Measurements from ENCODE around the gene CTDNEP1.

Gene CTDNEP1

DNA sequence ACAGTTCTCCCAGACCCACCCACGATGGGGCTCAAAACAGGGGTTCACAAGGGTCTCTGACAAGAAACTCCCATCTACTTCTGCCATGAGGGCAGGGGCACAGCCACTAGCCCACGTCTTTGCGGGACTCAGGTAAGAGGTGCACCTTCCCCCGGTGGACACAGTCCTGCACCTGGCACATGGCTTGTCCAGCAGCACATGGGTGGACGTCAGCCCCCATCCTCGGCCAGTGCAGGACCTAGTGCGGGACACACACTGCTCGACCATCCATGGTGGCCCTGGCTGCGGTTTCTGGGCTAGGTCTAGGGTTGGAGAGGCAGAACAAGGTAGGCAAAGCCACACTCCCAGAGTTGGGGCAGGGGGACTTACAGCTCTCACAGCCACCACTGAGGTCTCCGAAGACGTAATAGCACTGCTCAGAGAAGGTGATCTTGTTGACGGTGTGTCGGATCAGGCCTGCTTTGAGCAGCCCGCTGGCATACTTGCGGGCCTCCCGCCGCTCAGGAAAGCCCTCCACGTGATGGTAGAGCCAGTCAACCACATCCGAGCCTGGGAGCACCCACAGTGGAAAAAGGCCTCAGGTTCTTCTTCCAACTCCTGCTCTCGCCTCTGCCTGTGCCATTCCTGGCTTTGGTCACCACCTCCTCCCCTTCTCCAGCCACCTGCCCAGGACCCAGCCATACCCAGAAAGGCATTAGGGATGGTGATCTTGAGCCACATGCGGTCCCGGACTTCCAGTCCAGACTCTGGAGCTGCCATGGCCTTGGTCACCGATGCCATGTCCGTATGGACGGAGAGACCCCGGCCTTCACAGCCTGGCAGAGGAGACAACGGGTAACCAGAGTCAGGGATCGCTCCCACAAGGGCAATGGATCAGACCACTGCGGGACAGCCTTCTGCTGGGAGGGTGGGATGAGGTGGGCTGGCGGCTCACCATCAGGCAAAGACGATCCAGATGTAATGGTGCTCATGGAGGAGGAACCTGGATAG, 24.5 kb downstream of the CTDNEP1 start:
- no peak for DNase-seq

DNA sequence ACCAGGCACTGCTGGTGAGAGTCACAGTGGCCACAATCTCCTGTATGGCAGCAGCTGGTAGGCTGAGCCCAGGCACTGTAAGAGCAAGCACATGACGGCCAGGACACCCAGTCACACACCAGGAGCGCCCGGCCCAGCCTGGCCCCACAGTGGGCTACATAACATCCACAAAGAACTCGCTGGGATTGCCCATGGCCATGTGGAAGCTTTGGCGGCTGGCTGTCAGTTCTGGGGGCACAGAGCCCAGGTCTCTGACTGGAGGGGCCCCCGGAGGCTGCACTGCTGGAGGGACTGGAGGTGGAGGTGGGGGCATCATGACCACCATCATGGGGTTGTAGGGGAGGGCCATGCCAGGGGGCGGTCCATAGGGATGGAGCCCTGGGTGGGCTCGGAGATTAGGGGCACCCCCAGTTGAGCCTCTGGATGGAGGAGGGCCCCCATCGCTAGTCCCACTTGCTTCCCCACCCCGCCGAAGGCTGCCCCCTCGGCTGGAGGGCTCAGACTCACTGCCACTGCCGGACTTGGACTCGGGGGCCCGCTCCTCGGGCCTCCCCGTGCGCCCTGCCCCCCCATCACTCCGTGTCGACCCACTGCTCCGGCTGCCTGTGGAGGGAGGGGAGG, 25.7 kb downstream of the CTDNEP1 start:
- DNase-seq: no peak

DNA sequence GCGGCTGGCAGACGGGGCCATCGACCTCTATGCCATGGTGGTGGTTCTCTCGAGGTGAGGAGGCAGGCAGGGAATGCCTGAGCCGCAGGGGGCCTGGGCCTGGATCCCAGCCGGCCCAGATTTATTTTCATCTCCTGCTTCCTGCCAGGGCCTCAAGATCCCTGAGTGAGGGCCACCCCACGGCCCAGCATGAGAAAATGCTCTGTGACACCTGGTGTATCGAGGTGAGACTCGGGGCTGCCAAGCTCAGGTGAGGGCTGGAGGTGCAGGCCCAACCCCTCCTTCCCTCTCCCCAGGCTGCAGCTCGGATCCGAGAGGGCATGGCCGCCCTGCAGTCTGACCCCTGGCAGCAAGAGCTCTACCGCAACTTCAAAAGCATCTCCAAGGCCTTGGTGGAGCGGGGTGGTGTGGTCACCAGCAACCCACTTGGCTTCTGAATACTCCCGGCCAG, 26.8 kb downstream of the CTDNEP1 start:
- DNase-seq: no peak

DNA sequence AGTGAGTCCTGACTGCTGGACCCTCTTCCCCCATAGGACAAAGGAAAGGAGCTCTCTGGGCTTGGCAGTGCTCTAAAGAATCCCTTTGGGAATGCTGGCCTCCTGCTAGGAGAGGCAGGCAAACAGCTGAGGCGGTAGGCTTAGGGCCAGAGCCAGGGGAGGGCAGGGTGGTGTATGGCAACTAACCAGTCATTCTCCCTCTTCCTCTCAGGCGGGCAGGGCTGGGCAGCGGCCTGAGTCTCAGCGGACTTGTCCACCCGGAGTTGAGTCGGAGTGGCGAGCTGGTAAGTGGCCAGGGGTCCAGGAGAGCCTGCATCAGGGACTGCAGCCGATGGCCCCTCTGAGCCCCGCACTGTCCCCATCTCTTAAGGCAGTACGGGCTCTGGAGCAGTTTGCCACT, 27.4 kb downstream of the CTDNEP1 start:
- no peak for DNase-seq

DNA sequence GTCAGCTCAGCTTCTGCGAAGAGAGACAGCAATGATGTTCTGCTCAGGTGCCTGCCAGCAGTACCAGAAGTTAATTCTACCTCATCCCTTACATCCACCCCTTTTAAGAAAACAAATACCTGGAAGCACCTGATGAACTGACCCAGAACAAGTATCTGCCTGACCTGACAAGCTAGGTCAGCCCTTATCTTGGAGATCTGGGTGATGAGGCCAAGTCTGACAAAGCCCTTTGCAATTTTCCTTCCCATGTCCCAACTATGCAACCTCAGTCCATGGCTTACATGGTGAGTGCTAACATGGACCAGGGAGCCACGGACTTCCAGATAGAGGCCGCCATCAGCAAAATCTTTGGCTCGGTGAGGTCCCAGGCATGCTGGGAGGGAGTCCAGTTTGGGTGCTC, 28.2 kb downstream of the CTDNEP1 start:
- no peak for DNase-seq

DNA sequence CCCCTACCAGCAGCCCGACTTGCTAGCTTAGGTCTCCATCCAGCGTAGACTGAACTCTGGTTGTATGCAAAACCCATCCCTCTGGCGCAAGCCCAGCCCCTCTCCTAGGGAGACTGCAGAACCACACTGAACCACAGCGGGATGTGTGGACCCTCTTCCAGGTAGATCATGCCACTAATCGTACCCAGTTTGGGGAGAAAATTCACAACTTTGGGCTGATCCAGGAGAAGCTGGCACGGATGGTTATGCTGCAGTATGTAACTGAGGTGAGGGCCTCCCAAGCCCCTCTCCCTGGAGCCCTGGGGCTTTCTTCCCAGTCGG, 28.6 kb downstream of the CTDNEP1 start:
- DNase-seq: no peak

DNA sequence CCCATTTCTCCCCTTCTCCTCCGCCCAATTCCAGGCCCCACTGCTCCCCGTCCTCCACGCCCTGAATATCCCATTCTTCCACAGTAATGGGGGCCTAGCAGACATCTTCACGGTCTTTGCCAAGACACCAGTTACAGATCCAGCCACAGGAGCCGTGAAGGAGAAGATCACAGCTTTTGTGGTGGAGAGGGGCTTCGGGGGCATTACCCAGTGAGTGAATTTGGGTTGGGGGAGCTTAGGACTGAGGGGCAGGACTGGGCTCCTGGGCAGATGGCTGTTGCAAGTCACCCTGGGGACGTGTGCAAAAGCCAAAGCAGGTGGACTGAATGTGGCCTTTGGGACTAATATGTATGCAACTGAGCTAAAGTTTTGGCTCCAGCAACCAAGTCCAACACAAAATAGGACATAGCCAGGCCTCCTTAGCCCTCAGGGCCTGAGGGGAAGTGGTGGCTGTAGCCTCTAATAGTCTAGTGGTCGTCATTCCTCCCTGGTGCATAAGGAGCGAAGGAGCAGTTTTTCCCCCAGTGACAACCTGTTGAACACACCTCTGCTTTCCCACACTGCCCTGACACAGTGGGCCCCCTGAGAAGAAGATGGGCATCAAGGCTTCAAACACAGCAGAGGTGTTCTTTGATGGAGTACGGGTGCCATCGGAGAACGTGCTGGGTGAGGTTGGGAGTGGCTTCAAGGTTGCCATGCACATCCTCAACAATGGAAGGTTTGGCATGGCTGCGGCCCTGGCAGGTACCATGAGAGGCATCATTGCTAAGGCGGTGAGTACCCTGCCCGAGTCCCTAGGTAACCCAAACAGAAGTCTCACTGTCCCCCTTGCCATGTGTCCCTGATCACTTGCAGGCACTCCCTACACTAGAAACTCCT, 29.2 kb downstream of the CTDNEP1 start:
- no peak for DNase-seq

DNA sequence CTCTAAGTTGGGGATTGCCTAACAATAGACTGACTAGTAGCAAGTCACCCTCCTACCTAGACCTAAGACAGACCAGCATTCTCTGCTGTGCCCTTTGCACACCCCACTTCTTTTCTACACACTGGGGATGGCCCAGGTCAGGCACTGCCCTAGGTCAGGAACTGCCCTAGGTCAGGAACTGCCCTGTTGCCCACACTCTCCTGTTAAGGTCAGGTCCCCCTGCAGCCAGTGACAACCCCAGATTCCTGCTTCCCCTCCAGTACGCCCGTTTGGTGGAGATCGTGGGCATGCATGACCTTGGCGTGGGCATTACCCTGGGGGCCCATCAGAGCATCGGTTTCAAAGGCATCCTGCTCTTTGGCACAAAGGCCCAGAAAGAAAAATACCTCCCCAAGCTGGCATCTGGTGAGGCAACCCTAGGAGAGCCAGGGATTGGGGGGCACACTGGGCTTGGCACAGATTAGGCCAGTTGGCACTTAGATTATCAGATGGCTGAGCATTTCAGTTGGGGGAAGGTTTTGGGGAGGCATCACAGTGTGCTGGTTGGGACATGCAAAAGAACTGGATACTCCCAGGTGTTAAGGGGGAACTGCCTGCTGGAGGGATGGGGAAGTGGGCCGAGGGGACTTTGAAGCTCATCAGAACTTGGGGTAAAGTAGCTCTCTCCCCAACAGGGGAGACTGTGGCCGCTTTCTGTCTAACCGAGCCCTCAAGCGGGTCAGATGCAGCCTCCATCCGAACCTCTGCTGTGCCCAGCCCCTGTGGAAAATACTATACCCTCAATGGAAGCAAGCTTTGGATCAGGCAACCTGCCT, 30.0 kb downstream of the CTDNEP1 start:
- no peak for DNase-seq

DNA sequence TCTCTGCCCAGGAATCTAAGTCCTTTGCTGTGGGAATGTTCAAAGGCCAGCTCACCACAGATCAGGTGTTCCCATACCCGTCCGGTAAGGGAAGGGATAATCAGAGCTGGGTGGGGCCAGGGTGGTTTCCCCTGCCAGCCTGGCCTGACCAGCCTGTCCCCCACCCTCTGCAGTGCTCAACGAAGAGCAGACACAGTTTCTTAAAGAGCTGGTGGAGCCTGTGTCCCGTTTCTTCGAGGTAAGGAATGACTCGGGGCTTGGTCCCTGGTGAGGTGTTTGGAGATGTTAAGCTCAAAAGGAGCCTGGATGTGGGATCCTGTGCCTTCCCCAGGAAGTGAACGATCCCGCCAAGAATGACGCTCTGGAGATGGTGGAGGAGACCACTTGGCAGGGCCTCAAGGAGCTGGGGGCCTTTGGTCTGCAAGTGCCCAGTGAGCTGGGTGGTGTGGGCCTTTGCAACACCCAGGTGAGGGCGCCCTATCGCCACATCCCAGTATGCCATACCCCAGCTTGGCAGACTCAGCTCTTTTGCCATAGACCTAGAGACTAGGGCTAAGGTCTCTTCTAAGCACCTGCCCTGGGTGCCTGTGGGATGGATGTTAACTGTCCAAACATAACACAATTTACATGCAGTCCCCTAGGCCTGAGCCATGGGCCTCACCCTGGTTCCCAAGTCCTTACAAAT, 30.8 kb downstream of the CTDNEP1 start:
- peak; percentile 20 for DNase-seq

DNA sequence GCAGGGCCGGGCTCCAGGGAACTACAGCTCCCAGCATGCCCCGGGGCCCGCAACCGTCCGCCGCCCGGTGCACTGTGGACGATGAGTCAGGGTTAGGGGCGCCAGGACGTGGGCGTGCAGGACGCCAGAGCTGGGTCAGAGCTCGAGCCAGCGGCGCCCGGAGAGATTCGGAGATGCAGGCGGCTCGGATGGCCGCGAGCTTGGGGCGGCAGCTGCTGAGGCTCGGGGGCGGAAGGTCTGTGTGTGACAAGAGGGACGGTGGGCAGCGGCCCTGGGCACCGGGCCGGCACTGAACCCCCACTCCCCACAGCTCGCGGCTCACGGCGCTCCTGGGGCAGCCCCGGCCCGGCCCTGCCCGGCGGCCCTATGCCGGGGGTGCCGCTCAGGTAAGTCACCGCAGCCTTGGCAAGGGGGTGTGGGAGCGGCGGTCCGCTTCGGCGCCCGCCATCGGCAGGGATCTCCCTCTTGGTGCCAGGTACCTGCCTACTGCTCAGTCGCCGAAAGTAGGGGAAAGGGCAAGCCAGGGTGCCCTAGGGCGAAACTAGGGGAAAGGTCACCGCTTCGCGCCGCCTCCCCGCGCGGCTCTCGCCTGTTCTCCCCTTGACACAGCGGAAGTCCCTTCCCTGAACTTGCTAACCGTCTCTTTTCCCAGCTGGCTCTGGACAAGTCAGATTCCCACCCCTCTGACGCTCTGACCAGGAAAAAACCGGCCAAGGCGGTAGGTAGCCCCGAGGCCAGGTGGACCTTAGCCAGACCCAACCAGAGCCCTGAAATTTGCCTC, 31.5 kb downstream of the CTDNEP1 start, which contains the start of the genes ACADVL and DLG4:
TSS of gene ACADVL (plus strand) at position 127 of the 781 bp plus-strand sequence. CDS start at position 174, 47 bp downstream.
TSS of gene DLG4 (minus strand) at position 25 of the 781 bp plus-strand sequence.
- peak; percentile 52 for DNase-seq

DNA sequence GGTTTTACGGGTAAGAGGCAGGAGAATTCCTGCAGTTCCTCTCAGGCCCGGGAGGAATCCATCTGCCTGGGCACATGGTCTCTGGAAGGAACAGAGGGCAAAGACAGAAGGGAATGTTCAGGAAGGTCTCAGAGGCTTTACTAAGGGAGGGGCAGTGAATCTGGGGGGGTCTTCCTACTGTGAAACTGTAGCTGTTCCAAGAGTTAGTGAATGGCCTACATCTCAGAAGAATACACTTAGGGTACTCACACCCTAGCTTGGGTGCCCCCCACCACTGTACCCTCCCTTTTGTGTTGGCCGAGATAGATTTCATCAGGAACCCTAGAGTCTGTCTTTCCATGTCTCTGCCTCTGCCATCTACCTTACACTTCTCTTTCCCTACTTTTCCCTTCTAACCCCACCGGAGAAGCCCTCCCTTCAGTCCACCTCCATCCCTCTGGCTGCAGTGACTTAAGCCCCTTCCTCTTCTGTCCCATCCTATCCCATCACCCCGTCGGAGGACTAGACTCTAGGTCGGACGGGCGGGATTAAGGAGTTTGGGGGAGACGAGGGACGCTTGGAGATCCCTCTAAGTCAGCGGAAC, 32.2 kb downstream of the CTDNEP1 start:
- no peak for DNase-seq

DNA sequence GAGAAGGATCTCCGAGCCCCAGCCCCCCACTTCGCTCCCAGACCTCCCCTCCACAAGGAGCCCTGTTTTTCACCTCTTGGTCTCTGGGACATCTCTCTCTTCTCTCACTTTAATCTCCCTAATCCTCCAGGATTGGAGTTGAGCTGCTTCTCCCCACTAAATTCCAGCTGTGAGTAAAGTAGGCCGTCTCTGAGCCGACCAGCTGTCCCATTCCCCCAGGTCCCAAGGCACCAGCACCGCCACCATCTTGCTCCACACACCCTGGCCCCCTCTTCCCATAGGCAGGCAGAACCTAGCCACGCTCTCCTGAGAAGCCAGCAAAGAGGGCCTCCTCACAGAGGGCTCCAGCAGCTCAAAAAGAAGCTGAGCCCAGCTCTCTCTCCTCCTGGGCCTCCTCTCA, 32.8 kb downstream of the CTDNEP1 start:
- DNase-seq: no peak

DNA sequence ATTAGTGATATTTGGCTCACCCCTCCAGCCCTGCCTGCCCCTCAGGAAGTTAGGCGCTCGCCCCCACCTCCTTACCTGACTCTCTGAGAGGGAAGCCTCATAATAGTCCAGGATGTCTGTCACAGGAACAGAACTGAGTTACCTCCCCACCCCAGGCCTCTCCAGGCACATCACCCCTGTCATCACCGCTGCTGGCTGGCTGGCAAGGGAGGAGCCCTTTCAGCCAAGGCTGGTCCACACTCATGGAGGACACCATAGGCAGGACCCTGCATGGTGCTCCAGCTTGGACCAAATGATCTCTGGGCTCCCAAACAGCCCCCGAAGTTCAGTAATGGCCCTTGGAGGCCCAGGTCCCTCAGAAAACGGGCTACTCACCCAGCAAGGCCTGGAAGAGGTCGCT, 33.4 kb downstream of the CTDNEP1 start:
- no peak for DNase-seq

DNA sequence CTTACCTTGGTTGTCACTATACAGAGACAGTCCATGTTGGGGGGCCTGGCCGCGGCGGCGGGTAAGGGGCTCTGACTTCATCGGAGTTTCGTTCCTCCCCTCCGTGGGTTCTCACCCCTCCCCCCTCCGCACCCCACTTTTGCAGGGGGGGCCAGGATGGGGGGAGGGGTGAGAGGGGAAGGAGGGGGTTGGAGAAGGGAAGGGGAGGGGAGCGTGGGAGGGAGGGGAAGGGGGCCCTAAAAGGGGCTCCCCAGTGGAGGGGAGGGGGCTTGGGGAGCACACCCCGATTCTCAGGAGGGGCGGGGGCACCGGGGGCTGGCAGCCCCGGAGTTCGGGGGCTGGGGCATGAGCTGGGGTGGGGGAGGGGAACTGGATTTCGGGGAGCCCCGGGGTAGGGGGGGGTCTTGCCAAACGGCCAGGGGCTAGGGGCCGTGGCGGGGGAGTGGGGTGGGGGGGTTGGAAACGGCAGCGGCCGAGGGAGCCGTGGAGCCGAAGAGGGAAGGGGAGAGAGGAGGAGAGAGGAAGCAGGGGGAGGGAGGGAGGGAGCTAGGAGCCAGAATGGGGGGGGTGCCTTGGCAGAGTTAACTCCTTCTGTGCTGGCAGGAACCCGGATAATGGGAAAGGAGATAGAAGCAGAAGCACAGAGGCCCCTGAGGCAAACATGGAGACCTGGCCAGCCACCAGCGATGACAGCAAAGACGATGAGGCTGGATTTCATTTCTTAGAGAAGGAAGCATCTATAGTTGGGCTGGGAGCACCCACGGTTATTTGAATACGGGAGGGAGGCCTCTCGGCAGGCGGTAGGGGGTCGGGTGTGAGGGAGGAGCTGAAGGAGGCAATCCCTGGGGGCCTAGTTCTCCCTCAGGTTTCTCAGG, 34.2 kb downstream of the CTDNEP1 start:
- peak; percentile 56 for DNase-seq

DNA sequence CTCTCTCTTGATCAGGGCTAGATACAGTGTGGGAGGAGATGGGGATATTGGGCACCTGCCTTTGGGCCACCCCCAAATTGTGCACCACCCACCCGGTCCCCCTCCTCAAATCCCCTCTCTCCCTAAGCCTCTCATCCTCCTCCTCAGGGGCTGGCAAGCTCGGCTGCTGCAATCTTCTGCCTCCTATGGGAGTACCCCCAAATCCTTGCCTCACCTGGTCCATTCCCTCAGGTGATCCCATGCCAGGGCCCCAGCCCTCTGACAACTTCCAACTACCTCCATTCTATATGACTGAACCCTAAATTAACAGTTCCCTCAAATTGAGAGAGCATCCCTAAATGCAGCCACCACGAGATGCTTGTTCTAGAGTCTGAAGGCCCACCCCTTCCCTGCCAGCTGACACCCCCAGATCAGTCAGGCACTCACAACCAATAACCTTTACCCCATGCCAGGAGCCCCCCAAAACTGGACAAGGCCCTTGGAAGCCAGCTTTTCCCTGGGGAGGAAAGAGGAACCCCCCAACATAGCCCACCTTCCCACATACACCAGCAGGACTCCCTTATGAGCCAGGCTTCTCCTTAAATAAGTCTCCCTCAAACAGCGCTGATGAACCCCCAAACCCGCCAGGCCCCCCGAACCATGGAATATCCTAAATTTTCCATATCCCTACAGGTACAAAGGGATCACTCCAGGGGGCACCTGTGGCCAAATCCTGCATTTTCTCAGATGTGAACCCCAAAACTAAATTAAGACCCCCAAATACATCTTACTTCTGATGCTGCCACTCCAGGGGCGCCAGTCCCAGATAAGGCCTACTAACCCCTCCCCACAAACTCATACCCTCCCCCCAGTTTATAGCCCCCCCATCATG, 35.1 kb downstream of the CTDNEP1 start:
- DNase-seq: no peak

DNA sequence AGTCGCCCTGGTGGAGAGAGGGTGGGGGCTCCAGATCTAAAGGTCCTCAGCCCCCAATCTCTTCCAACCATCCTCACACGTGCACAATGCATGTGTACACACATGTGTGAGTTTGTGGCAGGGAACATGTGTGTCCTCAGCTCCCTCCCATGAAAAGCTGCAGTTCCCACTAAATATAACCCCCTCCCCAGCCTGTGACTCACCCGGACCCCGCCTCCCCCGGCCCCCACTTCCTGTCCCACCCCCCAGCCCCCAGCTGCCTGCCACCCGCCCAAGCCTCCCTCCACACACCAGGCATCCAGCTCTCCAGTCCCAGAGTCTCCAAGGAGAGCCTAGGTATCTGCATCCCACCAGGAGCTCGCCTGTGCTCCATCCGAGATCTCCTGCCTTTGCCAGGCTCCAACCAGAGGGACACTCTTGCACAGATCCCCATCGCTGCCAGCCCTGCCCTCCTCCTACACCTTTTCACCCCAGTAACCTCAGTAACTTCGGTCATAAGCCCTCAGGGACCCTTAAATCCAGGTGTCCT, 35.8 kb downstream of the CTDNEP1 start:
- DNase-seq: no peak

DNA sequence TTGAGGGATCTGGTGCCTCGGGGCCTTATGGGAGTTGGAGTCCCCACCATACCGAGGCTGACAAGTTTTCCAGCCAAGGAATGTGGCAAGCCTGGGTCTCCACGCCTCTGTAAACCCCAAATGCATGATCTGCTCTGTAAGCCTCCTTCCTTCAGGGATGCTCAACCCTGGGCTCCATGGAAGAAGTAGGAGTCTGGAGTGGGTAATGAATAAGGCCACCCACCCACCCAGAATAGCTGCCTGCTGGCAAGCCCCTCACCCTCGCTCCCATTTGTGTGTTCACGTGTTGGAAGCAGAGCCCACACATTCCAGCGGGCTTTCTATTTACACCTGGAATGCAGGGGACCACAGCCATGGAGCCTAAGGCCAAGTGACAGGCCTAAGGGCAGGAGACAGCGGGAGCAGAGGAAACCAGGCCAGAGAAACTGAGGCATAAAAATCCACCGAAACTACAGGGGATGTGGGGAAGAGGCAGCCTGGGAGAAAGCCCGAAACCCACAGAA, 36.3 kb downstream of the CTDNEP1 start:
- no peak for DNase-seq
